Peyer's patch (tissue), 4 donors: ENCODE results near the gene CDH12. TPM values are rescaled to one million over a fixed set of nuclear protein-coding genes. Genes with fewer than 3 reads are reported as not detected.
"Not testable (repeated sequence)": the region's sequence is repeated elsewhere in the genome, so short reads cannot be mapped to it uniquely, and the experiment has no call there.

Source experiments
- DNase-seq, 3 donors: peaks; one replicate each; pipeline ENCODE4 v3.0.0-alpha.2; 2017 to 2019
- H3K27ac ChIP-seq, 4 donors: fragments of 200-600 bp; sonication (generic); one replicate each; pipeline ENCODE4 v1.5.1; 2016 to 2019
- H3K27me3 ChIP-seq, 2 donors: fragments of 200-600 bp; sonication (generic); one replicate each; pipeline ENCODE4 v1.5.1; 2019
- H3K36me3 ChIP-seq, 3 donors: fragments of 200-600 bp; sonication (generic); one replicate each; pipeline ENCODE4 v1.5.1; 2016 to 2019
- H3K4me1 ChIP-seq, 4 donors: fragments of 200-600 bp; sonication (generic); one replicate each; pipeline ENCODE4 v1.5.1; 2016 to 2019
- H3K4me3 ChIP-seq, 4 donors: fragments of 200-600 bp; sonication (generic); 1 replicate in 3 of 4; 2 replicates in 1 of 4; pipeline ENCODE4 v1.5.1; 2016 to 2019; ENCODE audit warnings: mild to moderate bottlenecking in 1 of 4
- H3K9me3 ChIP-seq, 4 donors: fragments of 200-600 bp; sonication (generic); one replicate each; pipeline ENCODE4 v1.5.1; 2016 to 2019; ENCODE audit warnings: mild to moderate bottlenecking in 1 of 4
- POLR2A ChIP-seq, 2 donors: fragments of 450-650 bp; IDR thresholded peaks; one replicate each; pipeline ENCODE4 v1.5.1; 2017; ENCODE audit warnings: antibody characterized with exemption in 2 of 2, mild to moderate bottlenecking in 2 of 2, moderate library complexity in 2 of 2
- total RNA-seq, 4 donors: library from RNA; depleted of rRNA; stranded (reverse); fragments of >200 nt; gene quantifications; one replicate each; pipeline ENCODE4 v1.1.0, GENCODE V29; 2016
- TF ChIP-seq, protein P1 (sequence below), 6 experiments: fragments of 450-650 bp in 4 of 6; fragments of 200-600 bp in 2 of 6; sonication (generic) in 1 of 6; IDR thresholded peaks; one replicate each; pipeline ENCODE4 v1.5.1; 2017 to 2019; ENCODE audit warnings: antibody characterized with exemption in 6 of 6, mild to moderate bottlenecking in 3 of 6, moderate library complexity in 1 of 6

Gene CDH12
- total RNA-seq, 4 donors from 2014 or later, result not detected

DNA sequence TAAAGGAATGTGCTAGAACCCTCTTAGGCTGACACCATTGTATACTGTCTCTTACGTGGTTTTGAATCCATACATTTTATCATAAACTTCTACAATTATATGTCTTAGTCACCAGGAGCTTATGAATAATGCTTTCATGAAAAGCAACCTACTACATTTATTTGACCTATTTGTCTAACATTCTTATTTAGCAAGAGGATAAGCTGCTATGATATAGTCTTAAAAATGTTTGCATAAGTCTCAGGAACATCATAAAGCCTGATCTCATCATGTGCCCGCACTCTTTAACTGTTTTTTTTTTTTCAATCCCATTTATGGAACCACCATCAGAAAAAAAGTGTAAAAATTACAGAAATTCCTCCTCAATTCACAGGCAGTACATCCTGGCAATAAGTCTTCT, 59.7 kb downstream of the CDH12 start:
- no peaks in the 10 kb centered on the region for H3K4me1 ChIP-seq
- H3K36me3 ChIP-seq, result no peaks in the 10 kb centered on the region
- H3K4me3 ChIP-seq, result no peak overlapping the region
- DNase-seq, result no peak
- H3K27me3 ChIP-seq, result no peaks in the 10 kb centered on the region
- TF ChIP-seq, protein P1, sequence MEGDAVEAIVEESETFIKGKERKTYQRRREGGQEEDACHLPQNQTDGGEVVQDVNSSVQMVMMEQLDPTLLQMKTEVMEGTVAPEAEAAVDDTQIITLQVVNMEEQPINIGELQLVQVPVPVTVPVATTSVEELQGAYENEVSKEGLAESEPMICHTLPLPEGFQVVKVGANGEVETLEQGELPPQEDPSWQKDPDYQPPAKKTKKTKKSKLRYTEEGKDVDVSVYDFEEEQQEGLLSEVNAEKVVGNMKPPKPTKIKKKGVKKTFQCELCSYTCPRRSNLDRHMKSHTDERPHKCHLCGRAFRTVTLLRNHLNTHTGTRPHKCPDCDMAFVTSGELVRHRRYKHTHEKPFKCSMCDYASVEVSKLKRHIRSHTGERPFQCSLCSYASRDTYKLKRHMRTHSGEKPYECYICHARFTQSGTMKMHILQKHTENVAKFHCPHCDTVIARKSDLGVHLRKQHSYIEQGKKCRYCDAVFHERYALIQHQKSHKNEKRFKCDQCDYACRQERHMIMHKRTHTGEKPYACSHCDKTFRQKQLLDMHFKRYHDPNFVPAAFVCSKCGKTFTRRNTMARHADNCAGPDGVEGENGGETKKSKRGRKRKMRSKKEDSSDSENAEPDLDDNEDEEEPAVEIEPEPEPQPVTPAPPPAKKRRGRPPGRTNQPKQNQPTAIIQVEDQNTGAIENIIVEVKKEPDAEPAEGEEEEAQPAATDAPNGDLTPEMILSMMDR (IDR thresholded peaks at IDR 0.05), result no peak
- no peak for TF ChIP-seq POLR2A (IDR thresholded peaks at IDR 0.05)
- H3K27ac ChIP-seq, result no peak overlapping the region
- no peaks in the 10 kb centered on the region for H3K9me3 ChIP-seq

DNA sequence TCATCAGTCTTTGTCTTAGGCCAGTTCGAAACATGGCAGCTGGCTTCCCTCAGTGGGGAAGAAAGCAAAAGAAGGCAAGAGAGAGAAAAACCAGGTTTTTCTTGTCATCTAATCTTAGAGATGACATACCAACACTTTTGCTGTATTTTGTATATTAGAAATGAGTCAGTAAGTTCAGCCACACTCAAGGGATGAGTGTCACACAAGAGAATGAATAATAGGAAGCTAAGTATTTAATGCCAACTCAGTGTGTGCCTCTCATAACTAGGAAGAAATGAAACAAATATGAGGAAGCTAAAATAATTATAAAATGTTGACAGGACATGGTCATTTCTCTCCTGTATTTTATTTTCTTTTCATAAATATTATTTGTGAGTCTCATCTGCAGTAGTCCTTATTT, 65.3 kb downstream of the CDH12 start:
- no peaks in the 10 kb centered on the region for H3K9me3 ChIP-seq
- no peaks in the 10 kb centered on the region for H3K36me3 ChIP-seq
- no peak for TF ChIP-seq POLR2A (IDR thresholded peaks at IDR 0.05)
- TF ChIP-seq, protein P1 (IDR thresholded peaks at IDR 0.05), result no peak
- no peak overlapping the region for H3K27ac ChIP-seq
- no peaks in the 10 kb centered on the region for H3K4me1 ChIP-seq
- H3K4me3 ChIP-seq, result no peak overlapping the region
- no peaks in the 10 kb centered on the region for H3K27me3 ChIP-seq
- DNase-seq, result no peak

DNA sequence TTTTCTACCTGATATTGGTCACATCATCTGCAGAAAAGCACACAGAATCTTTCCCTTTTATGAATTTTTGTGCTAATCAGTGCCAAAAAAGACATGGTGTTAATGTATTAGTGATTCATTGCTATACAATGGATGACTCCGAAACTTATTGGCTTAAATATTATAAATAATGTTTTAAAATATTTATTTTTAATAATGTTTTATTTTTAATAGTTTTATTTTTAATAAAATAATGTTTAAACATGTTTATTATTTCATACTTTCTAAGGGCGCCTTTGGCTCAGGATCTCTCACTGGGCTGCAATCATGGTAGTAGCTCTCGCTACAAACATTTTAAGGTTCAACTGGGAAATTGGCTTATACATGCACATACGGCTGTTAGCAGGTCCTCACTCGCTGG, 65.7 kb downstream of the CDH12 start:
- no peaks in the 10 kb centered on the region for H3K36me3 ChIP-seq
- no peak for DNase-seq
- no peak overlapping the region for H3K27ac ChIP-seq
- no peak for TF ChIP-seq POLR2A (IDR thresholded peaks at IDR 0.05)
- TF ChIP-seq, protein P1 (IDR thresholded peaks at IDR 0.05), result no peak
- H3K4me1 ChIP-seq, result no peaks in the 10 kb centered on the region
- no peak overlapping the region for H3K4me3 ChIP-seq
- no peaks in the 10 kb centered on the region for H3K9me3 ChIP-seq
- H3K27me3 ChIP-seq, result no peaks in the 10 kb centered on the region

DNA sequence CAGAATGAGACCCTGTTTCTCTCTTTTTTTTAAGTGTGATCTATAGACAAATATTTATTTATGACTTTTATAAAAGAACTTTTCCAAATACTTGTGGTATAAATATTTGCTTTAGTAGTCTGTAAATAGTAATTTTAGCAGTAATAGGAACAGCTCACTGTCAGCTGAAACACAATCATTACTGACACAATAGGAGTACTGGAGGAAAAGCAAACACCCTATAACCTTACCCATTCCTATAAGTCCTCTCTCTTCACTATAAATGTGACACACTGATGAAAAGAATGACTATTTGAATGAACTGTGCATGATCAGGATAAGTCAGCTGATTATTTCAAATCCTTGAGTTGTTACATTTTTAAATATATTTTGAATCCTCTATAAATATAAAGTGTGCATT, 72.4 kb downstream of the CDH12 start:
- Histone ChIP-seq H3K4me1 (no peaks in the 10 kb centered on the region), H3K36me3 (no peaks in the 10 kb centered on the region), H3K4me3 (no peak overlapping the region), H3K9me3 (no peaks in the 10 kb centered on the region), H3K27me3 (no peaks in the 10 kb centered on the region), H3K27ac (no peak overlapping the region)
- TF ChIP-seq, protein P1 (IDR thresholded peaks at IDR 0.05), result no peak
- no peak for TF ChIP-seq POLR2A (IDR thresholded peaks at IDR 0.05)
- no peak for DNase-seq

DNA sequence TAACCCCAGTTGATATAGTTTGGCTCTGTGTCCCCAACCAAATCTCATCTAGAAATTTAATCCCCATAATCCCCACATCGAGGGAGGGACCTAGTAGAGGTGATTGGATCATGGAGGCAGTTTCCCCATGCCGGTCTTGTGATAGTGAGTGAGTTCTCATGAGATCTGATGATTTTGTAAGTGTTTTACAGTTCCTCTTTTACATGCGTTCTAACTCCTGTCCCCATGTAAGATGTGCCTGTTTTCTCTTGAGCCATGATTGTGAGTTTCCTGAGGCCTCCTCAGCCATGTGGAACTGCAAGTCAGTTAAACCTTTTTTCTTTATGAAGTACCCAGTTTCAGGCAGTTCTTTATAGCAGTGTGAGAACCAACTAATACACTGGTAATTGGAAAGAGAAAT, 73.6 kb downstream of the CDH12 start:
- Histone ChIP-seq H3K36me3 (no peaks in the 10 kb centered on the region), H3K9me3 (no peaks in the 10 kb centered on the region), H3K4me3 (no peak overlapping the region), H3K27ac (no peak overlapping the region), H3K4me1 (no peaks in the 10 kb centered on the region), H3K27me3 (no peaks in the 10 kb centered on the region)
- no peak for TF ChIP-seq POLR2A (IDR thresholded peaks at IDR 0.05)
- TF ChIP-seq, protein P1 (IDR thresholded peaks at IDR 0.05), result no peak
- DNase-seq, result no peak

DNA sequence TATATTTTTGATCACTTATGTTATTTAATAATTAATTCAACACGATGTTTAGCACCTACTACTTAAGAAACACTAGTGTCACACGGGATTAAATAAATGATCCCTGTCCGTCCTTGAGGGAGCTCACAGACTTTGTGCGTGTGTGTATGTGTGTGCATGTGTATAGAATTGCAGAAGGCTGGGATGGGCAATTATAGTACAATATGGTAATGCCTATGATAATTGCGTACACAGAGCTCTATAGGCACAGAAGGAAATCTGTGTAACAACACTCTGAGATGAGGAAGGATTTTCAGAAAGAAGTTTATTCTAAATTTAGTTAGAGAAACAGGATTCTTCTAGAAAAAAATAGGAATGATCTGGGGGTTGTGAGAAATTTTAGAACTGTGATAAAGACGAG, 76.9 kb downstream of the CDH12 start:
- no peaks in the 10 kb centered on the region for H3K27me3 ChIP-seq
- H3K27ac ChIP-seq, result no peak overlapping the region
- H3K36me3 ChIP-seq, result no peaks in the 10 kb centered on the region
- TF ChIP-seq, protein P1 (IDR thresholded peaks at IDR 0.05), result no peak
- no peak for TF ChIP-seq POLR2A (IDR thresholded peaks at IDR 0.05)
- no peaks in the 10 kb centered on the region for H3K4me1 ChIP-seq
- H3K4me3 ChIP-seq, result no peak overlapping the region
- no peaks in the 10 kb centered on the region for H3K9me3 ChIP-seq
- DNase-seq, result no peak

DNA sequence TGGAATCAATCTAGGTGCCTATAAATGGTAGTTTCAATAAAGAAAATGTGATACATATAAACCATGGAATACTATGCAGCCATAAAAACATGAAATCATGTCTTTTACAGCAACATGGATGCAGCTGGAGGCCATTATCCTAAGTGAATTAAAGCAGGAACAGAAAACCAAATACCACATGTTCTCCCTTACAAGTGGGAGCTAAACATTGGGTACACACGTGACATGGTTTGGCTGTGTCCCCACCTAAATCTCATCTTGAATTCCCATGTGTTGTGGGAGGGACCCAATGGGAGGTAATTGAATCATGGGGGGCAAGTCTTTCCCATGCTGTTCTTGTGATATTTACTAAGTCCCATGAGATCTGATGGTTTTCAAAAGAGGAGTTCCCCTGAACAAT, 78.9 kb downstream of the CDH12 start:
- not testable (repeated sequence) for DNase-seq, H3K4me1 ChIP-seq, H3K36me3 ChIP-seq, H3K27me3 ChIP-seq, H3K4me3 ChIP-seq, H3K9me3 ChIP-seq, H3K27ac ChIP-seq
